Prostate gland (tissue), 2 donors: ENCODE results near the gene SLC6A16. TPM values are rescaled to one million over a fixed set of nuclear protein-coding genes. Genes with fewer than 3 reads are reported as not detected.

Experiments used
- DNase-seq: peaks from one replicate; pipeline ENCODE4 v3.0.0-alpha.2; 2019; ENCODE audit warnings: low spot score
- H3K27ac ChIP-seq, 2 donors: fragments of 200-600 bp; sonication (generic); 2 replicates each; pipeline ENCODE4 v1.5.1; 2017 to 2019
- H3K27me3 ChIP-seq: fragments of 200-600 bp; sonication (generic); replicated peaks from 2 replicates; pipeline ENCODE4 v1.5.1; 2019; ENCODE audit not compliant: insufficient read depth
- H3K36me3 ChIP-seq, 2 donors: fragments of 200-600 bp; sonication (generic); 1 replicate in 1 of 2; 2 replicates in 1 of 2; pipeline versions ENCODE4 v1.5.1 to v1.8.1; 2017 to 2019
- H3K4me1 ChIP-seq: fragments of 200-600 bp; sonication (generic); replicated peaks from 2 replicates; pipeline ENCODE4 v1.5.1; 2019
- H3K4me3 ChIP-seq, 2 donors: fragments of 200-600 bp; sonication (generic); 2 replicates each; pipeline ENCODE4 v1.5.1; 2017 to 2019
- H3K9me3 ChIP-seq: fragments of 200-600 bp; sonication (generic); 2 replicates; pipeline ENCODE4 v1.5.1; 2017
- CTCF ChIP-seq, 4 experiments: fragments of 200-600 bp in 2 of 4; fragments of 450-650 bp in 2 of 4; sonication (generic) in 2 of 4; IDR thresholded peaks; 1 replicate in 3 of 4; 2 replicates in 1 of 4; pipeline ENCODE4 v1.5.1; 2016 to 2019; ENCODE audit warnings: antibody characterized with exemption in 4 of 4, mild to moderate bottlenecking in 2 of 4, moderate library complexity in 2 of 4
- POLR2A ChIP-seq: fragments of 450-650 bp; IDR thresholded peaks from one replicate; pipeline ENCODE4 v1.6.1; 2016; ENCODE audit warnings: antibody characterized with exemption, mild to moderate bottlenecking
- POLR2AphosphoS5 ChIP-seq: sonication (generic); formaldehyde crosslinking; IDR thresholded peaks from one replicate; pipeline ENCODE4 v1.6.1; 2017; ENCODE audit warnings: antibody characterized with exemption
- WGBS: methylation state at CpG from one replicate; pipeline ENCODE4 v1.1.5; 2018; 5-methylcytosine and 5-hydroxymethylcytosine counted together
- intact Hi-C: fragments of 100-400 bp; cut with DNase I; formaldehyde crosslinking; loops from one replicate; pipeline ENCODE4 v1.14.2; 2022
- total RNA-seq, 2 donors: library from RNA; depleted of rRNA; stranded (reverse); fragments of >200 nt; gene quantifications; one replicate each; pipeline ENCODE4 v1.1.0, GENCODE V29; 2016

SLC6A16 gene
- total RNA-seq, 2 donors from 2014 or later, result 0.59 to 4.3 TPM

- 87% methylated on average over 2 of the region's 2 CpGs for WGBS
- H3K36me3 ChIP-seq, result peaks cover 0 to 9% of the 10 kb centered on the region in 2 donors
- no peaks in the 10 kb centered on the region for H3K4me1 ChIP-seq
- H3K4me3 ChIP-seq, result no peak overlapping the region
- TF ChIP-seq POLR2A, result no peak
- TF ChIP-seq CTCF (IDR thresholded peaks at IDR 0.05), result no peak
- no peak for TF ChIP-seq POLR2AphosphoS5
- intact Hi-C loops, result no loop called here
- H3K27me3 ChIP-seq, result no peaks in the 10 kb centered on the region
- no peak overlapping the region for H3K27ac ChIP-seq
- DNase-seq, result no peak
- no peaks in the 10 kb centered on the region for H3K9me3 ChIP-seq
Observed at GRCh38 chr19:49349567-49349966, 24.6 kb upstream of the SLC6A16 start.

GRCh38 chr19:49348305-49349189 is 23.6 kb upstream of the SLC6A16 start:
- Histone ChIP-seq H3K27me3 (no peaks in the 10 kb centered on the region), H3K4me1 (no peaks in the 10 kb centered on the region), H3K9me3 (no peaks in the 10 kb centered on the region), H3K4me3 (no peak overlapping the region), H3K36me3 (peaks cover 0 to 8% of the 10 kb centered on the region in 2 donors), H3K27ac (no peak overlapping the region)
- DNase-seq, result no peak
- no peak for TF ChIP-seq CTCF (IDR thresholded peaks at IDR 0.05)
- TF ChIP-seq POLR2A, result no peak
- no peak for TF ChIP-seq POLR2AphosphoS5
- WGBS, result 94% methylated on average over 12 of the region's 12 CpGs
- intact Hi-C loops, result no loop called here

- no peak for DNase-seq
- peaks cover 0 to 8% of the 10 kb centered on the region in 2 donors for H3K36me3 ChIP-seq
- H3K27ac ChIP-seq, result no peak overlapping the region
- WGBS, result 55% methylated on average over 3 of the region's 3 CpGs
- H3K4me1 ChIP-seq, result no peaks in the 10 kb centered on the region
- H3K4me3 ChIP-seq, result no peak overlapping the region
- H3K9me3 ChIP-seq, result no peaks in the 10 kb centered on the region
- TF ChIP-seq POLR2AphosphoS5 (no peak), POLR2A (no peak), CTCF (IDR thresholded peaks at IDR 0.05) (no peak)
- H3K27me3 ChIP-seq, result no peaks in the 10 kb centered on the region
- intact Hi-C loops, result no loop called here
Observed at GRCh38 chr19:49347835-49348234, 22.8 kb upstream of the SLC6A16 start.

GRCh38 chr19:49347191-49347590 is 22.2 kb upstream of the SLC6A16 start:
- 95% methylated on average over 15 of the region's 15 CpGs for WGBS
- no peaks in the 10 kb centered on the region for H3K4me1 ChIP-seq
- no peaks in the 10 kb centered on the region for H3K9me3 ChIP-seq
- peaks cover 0 to 8% of the 10 kb centered on the region in 2 donors for H3K36me3 ChIP-seq
- no peak overlapping the region for H3K4me3 ChIP-seq
- no peaks in the 10 kb centered on the region for H3K27me3 ChIP-seq
- H3K27ac ChIP-seq, result no peak overlapping the region
- TF ChIP-seq POLR2AphosphoS5, result no peak
- no peak for TF ChIP-seq POLR2A
- no peak for TF ChIP-seq CTCF (IDR thresholded peaks at IDR 0.05)
- no peak for DNase-seq
- intact Hi-C loops, result no loop called here
